Caco-2 (cell line): ENCODE data around the gene SMG7. TPM values are rescaled to one million over a fixed set of nuclear protein-coding genes. Genes with fewer than 3 reads are reported as not detected.

Experiments used
- BruUV-seq: library from RNA; stranded (reverse); fragments of 400-500 nt; replicated peaks from 2 replicates; lab custom pipeline; 2021; lab: Mats Ljungman, UMichigan
- CTCF ChIA-PET: fragments of 300-600 bp; sonication (Branson Sonifier 250); formaldehyde crosslinking; loops from one replicate; lab custom pipeline; 2022; ENCODE audit warnings: antibody characterized with exemption; lab: Charles Lee
- POLR2A ChIA-PET: fragments of 300-600 bp; sonication (Branson Sonifier 250); formaldehyde crosslinking; loops from one replicate; lab custom pipeline; 2022; ENCODE audit warnings: antibody characterized with exemption; lab: Charles Lee
- DNase-seq, 2 experiments: peaks; one replicate each; pipeline versions ENCODE4 v3.0.0 to v3.0.0-alpha.2; 2020 to 2022
- H3K27me3 ChIP-seq: replicated peaks from 2 replicates; pipeline ENCODE4 v1.6.0; 2011; ENCODE audit warnings: low read length; ENCODE audit not compliant: control insufficient read depth, insufficient read depth
- H3K36me3 ChIP-seq: 2 replicates; pipeline ENCODE4 v1.5.1; 2011; ENCODE audit warnings: low read length; ENCODE audit not compliant: control insufficient read depth, insufficient read depth
- H3K4me1 ChIP-seq: fragments of 250-450 bp; sonication (Bioruptor Pico); 2 replicates; pipeline ENCODE4 v1.5.1; 2020; ENCODE audit warnings: mild to moderate bottlenecking
- H3K4me3 ChIP-seq: 2 replicates; pipeline ENCODE4 v1.5.1; 2011; ENCODE audit warnings: low read depth, mild to moderate bottlenecking, control low read depth, low read length
- H3K9me3 ChIP-seq: fragments of 250-450 bp; sonication (Bioruptor Pico); 2 replicates; pipeline ENCODE4 v1.5.1; 2020; ENCODE audit warnings: mild to moderate bottlenecking, moderate library complexity
- H3K27ac Mint-ChIP-seq: one replicate; pipeline ENCODE4 v1.8.0; 2022; ENCODE audit warnings: mixed read lengths; ENCODE audit not compliant: unreplicated experiment
- H3K27me3 Mint-ChIP-seq: one replicate; pipeline ENCODE4 v1.8.0; 2022; ENCODE audit warnings: mixed read lengths; ENCODE audit not compliant: insufficient read depth, unreplicated experiment
- H3K36me3 Mint-ChIP-seq: one replicate; pipeline ENCODE4 v1.8.0; 2022; ENCODE audit warnings: mild to moderate bottlenecking, mixed read lengths; ENCODE audit not compliant: insufficient read depth, unreplicated experiment
- H3K4me1 Mint-ChIP-seq: one replicate; pipeline ENCODE4 v1.8.0; 2022; ENCODE audit warnings: low read depth, mixed read lengths; ENCODE audit not compliant: unreplicated experiment
- H3K4me3 Mint-ChIP-seq: one replicate; pipeline ENCODE4 v1.8.0; 2022; ENCODE audit warnings: mild to moderate bottlenecking, moderate library complexity, mixed read lengths; ENCODE audit not compliant: unreplicated experiment
- H3K9me3 Mint-ChIP-seq: one replicate; pipeline ENCODE4 v1.8.0; 2022; ENCODE audit warnings: mixed read lengths; ENCODE audit not compliant: unreplicated experiment
- CTCF ChIP-seq, 2 experiments: fragments of 200-600 bp in 1 of 2; IDR thresholded peaks; 1 replicate in 1 of 2; 2 replicates in 1 of 2; pipeline versions ENCODE4 v1.5.1 to v1.8.0; 2011 to 2022; ENCODE audit warnings: antibody characterized with exemption in 1 of 2, control low read depth in 1 of 2, inconsistent platforms in 1 of 2, low read depth in 1 of 2, low read length in 1 of 2, mild to moderate bottlenecking in 1 of 2, moderate library complexity in 1 of 2; ENCODE audit not compliant: insufficient read depth in 1 of 2, severe bottlenecking in 1 of 2, unreplicated experiment in 1 of 2
- intact Hi-C: fragments of 100-400 bp; cut with micrococcal nuclease; formaldehyde crosslinking; loops from one replicate; pipeline ENCODE4 v1.10.0; 2022; ENCODE audit not compliant: unreplicated experiment
- total RNA-seq: library from RNA; stranded (reverse); gene quantifications from 2 replicates; pipeline ENCODE4 v1.2.3, GENCODE V29; 2022

SMG7 gene
- total RNA-seq, 1 experiment from 2014 or later: 57.8 TPM

GRCh38 chr1:183543619-183544204 is 71.4 kb downstream of the SMG7 start:
- H3K27me3 ChIP-seq: no peaks in the 10 kb centered on the region
- peaks cover 13% of the 10 kb centered on the region for H3K4me1 Mint-ChIP-seq
- ChIA-PET CTCF (no interaction called here), POLR2A (no interaction called here)
- peak in 1 of 2 experiments; percentile 62 for DNase-seq
- intact Hi-C loops: loop anchor here (1.0 kb wide), 3 partner anchors 73 to 262 kb away; no protein-coding TSS in a partner anchor
- H3K4me1 ChIP-seq: peaks cover 6% of the 10 kb centered on the region; the same call in 1 of the 2 replicates
- peak; percentile 57 to 80 for TF ChIP-seq CTCF (IDR thresholded peaks at IDR 0.05; ENCODE audit: insufficient read depth in 1 of 2, low read depth in 1 of 2, low read length in 1 of 2, severe bottlenecking in 1 of 2, unreplicated experiment in 1 of 2)
- H3K4me3 Mint-ChIP-seq: no peak overlapping the region
- no TSS peak for BruUV-seq
- H3K4me3 ChIP-seq: no peak overlapping the region
- no peaks in the 10 kb centered on the region for H3K9me3 ChIP-seq
- H3K9me3 Mint-ChIP-seq: no peaks in the 10 kb centered on the region
- H3K27me3 Mint-ChIP-seq: no peaks in the 10 kb centered on the region
- H3K36me3 ChIP-seq: peaks cover 1% of the 10 kb centered on the region; the same call in 1 of the 2 replicates
- no peak overlapping the region for H3K27ac Mint-ChIP-seq
- peaks cover 75% of the 10 kb centered on the region for H3K36me3 Mint-ChIP-seq

- H3K4me1 ChIP-seq: peaks cover 6% of the 10 kb centered on the region; the same call in 1 of the 2 replicates
- Mint-ChIP-seq H3K4me1 (peaks cover 13% of the 10 kb centered on the region), H3K27me3 (no peaks in the 10 kb centered on the region), H3K4me3 (no peak overlapping the region), H3K36me3 (peaks cover 75% of the 10 kb centered on the region), H3K27ac (no peak overlapping the region), H3K9me3 (no peaks in the 10 kb centered on the region)
- intact Hi-C loops: no loop called here
- ChIA-PET POLR2A (no interaction called here), CTCF (interaction anchor here (1.2 kb wide), 1 partner anchor 9 kb away, joined by 3 read pairs; no protein-coding TSS in a partner anchor)
- peaks cover 2% of the 10 kb centered on the region for H3K36me3 ChIP-seq
- no peak for DNase-seq
- no peaks in the 10 kb centered on the region for H3K9me3 ChIP-seq
- no peak overlapping the region for H3K4me3 ChIP-seq
- no peak for TF ChIP-seq CTCF (IDR thresholded peaks at IDR 0.05; ENCODE audit: insufficient read depth in 1 of 2, low read depth in 1 of 2, low read length in 1 of 2, severe bottlenecking in 1 of 2, unreplicated experiment in 1 of 2)
- TSS peak; percentile 19 for BruUV-seq
- H3K27me3 ChIP-seq: no peaks in the 10 kb centered on the region
Measured at GRCh38 chr1:183544598-183545297, 72.4 kb downstream of the SMG7 start.

GRCh38 chr1:183546427-183546826 is 74.1 kb downstream of the SMG7 start:
- Mint-ChIP-seq H3K9me3 (no peaks in the 10 kb centered on the region), H3K27me3 (no peaks in the 10 kb centered on the region), H3K4me1 (peaks cover 13% of the 10 kb centered on the region), H3K4me3 (no peak overlapping the region), H3K36me3 (peaks cover 79% of the 10 kb centered on the region), H3K27ac (no peak overlapping the region)
- Histone ChIP-seq H3K36me3 (peaks cover 2% of the 10 kb centered on the region), H3K9me3 (no peaks in the 10 kb centered on the region), H3K4me3 (no peak overlapping the region), H3K4me1 (peaks cover 6% of the 10 kb centered on the region; the same call in 1 of the 2 replicates), H3K27me3 (no peaks in the 10 kb centered on the region)
- DNase-seq: no peak
- TF ChIP-seq CTCF (IDR thresholded peaks at IDR 0.05; ENCODE audit: insufficient read depth in 1 of 2, low read depth in 1 of 2, low read length in 1 of 2, severe bottlenecking in 1 of 2, unreplicated experiment in 1 of 2): no peak
- CTCF ChIA-PET: no interaction called here
- no TSS peak for BruUV-seq
- POLR2A ChIA-PET: no interaction called here
- intact Hi-C loops: no loop called here
